ENCODE results near the gene TSEN54.

- no peak for TF ChIP-seq CTCF (conservative IDR thresholded peaks at IDR 0.05; ENCODE audit: low read length)
- TF ChIP-seq EZH2phosphoT487 (IDR thresholded peaks at IDR 0.05; ENCODE audit: borderline replicate concordance, low read depth, low read length), result no peak
Measured at GRCh38 chr17:75531721-75532072, 15.4 kb downstream of the TSEN54 start.

Measured in OCI-LY7 (cell line).